HEK293 (cell line): ENCODE measurements around the gene MED10.
A peak's percentile ranks its signal among the peaks of the same experiment; 100 is the strongest.

ENCODE experiments used
- CTCF ChIA-PET: fragments of 350-600 bp; formaldehyde crosslinking; extraction: SDS; loops from one replicate; lab custom pipeline; 2021; ENCODE audit warnings: antibody characterized with exemption; lab: Yijun Ruan, JAX
- POLR2A ChIA-PET: fragments of 300-600 bp; formaldehyde crosslinking; extraction: SDS; loops from one replicate; lab custom pipeline; 2020; ENCODE audit warnings: antibody characterized with exemption, inconsistent platforms; lab: Yijun Ruan, JAX
- H3K27ac ChIP-seq: fragments of 200-500 bp; sonication (Bioruptor generic); 2 replicates; pipeline ENCODE4 v1.5.1; 2014; ENCODE audit warnings: low read depth, low read length, control low read depth, inconsistent platforms; ENCODE audit errors: extremely low read depth
- H3K36me3 ChIP-seq, 2 experiments: fragments of 200-500 bp in 1 of 2; sonication (Bioruptor generic) in 1 of 2; 1 replicate in 1 of 2; 2 replicates in 1 of 2; pipeline ENCODE4 v1.5.1; 2014 to 2017; ENCODE audit warnings: inconsistent platforms in 2 of 2, low read length in 2 of 2; ENCODE audit not compliant: control insufficient read depth in 2 of 2, insufficient read depth in 1 of 2
- H3K4me1 ChIP-seq: fragments of 200-500 bp; sonication (Bioruptor generic); 2 replicates; pipeline ENCODE4 v1.5.1; 2014; ENCODE audit warnings: mild to moderate bottlenecking, low read length, inconsistent platforms; ENCODE audit not compliant: control insufficient read depth, insufficient read depth
- H3K4me3 ChIP-seq: 2 replicates; pipeline ENCODE4 v1.5.1; 2011; ENCODE audit warnings: low read depth, mild to moderate bottlenecking, control low read depth, low read length, moderate library complexity
- H3K9me3 ChIP-seq: fragments of 200-500 bp; sonication (Bioruptor generic); 2 replicates; pipeline ENCODE4 v1.5.1; 2014; ENCODE audit warnings: low read depth, low read length, inconsistent platforms; ENCODE audit not compliant: control insufficient read depth, insufficient read depth
- BCL11B ChIP-seq: fragments of 450-650 bp; formaldehyde crosslinking; IDR thresholded peaks from 2 replicates; pipeline ENCODE4 v1.5.1; 2016; ENCODE audit warnings: low read depth, missing biosample characterization, missing genetic modification characterization
- KLF1 ChIP-seq: fragments of 450-650 bp; formaldehyde crosslinking; IDR thresholded peaks from 2 replicates; pipeline ENCODE4 v1.5.1; 2016; ENCODE audit warnings: missing biosample characterization, missing genetic modification characterization
- MEIS1 ChIP-seq: sonication (generic); formaldehyde crosslinking; IDR thresholded peaks from 2 replicates; pipeline ENCODE4 v1.8.1; 2022; ENCODE audit warnings: missing genetic modification reagents, mild to moderate bottlenecking, borderline replicate concordance
- PBX3 ChIP-seq: sonication (generic); formaldehyde crosslinking; IDR thresholded peaks from 2 replicates; pipeline ENCODE4 v1.8.1; 2022; ENCODE audit warnings: mild to moderate bottlenecking, moderate library complexity, missing genetic modification reagents
- PRDM10 ChIP-seq: fragments of 450-650 bp; formaldehyde crosslinking; IDR thresholded peaks from 2 replicates; pipeline ENCODE4 v1.5.1; 2016; ENCODE audit warnings: missing biosample characterization, missing genetic modification characterization
- SP7 ChIP-seq: fragments of 450-650 bp; formaldehyde crosslinking; IDR thresholded peaks from 2 replicates; pipeline ENCODE4 v1.5.1; 2016; ENCODE audit warnings: missing biosample characterization, missing genetic modification characterization
- ZFP3 ChIP-seq: fragments of 450-650 bp; formaldehyde crosslinking; IDR thresholded peaks from 2 replicates; pipeline ENCODE4 v1.5.1; 2016; ENCODE audit warnings: low read depth, missing biosample characterization, missing genetic modification characterization
- ZNF114 ChIP-seq: fragments of 450-650 bp; formaldehyde crosslinking; IDR thresholded peaks from 2 replicates; pipeline ENCODE4 v1.5.0; 2017; ENCODE audit warnings: missing biosample characterization, missing genetic modification characterization
- ZNF121 ChIP-seq: fragments of 450-650 bp; formaldehyde crosslinking; IDR thresholded peaks from 2 replicates; pipeline ENCODE4 v1.5.1; 2016; ENCODE audit warnings: missing biosample characterization, missing genetic modification characterization
- ZNF155 ChIP-seq: fragments of 450-650 bp; formaldehyde crosslinking; IDR thresholded peaks from 2 replicates; pipeline ENCODE4 v1.5.1; 2016; ENCODE audit warnings: missing biosample characterization, missing genetic modification characterization
- ZNF16 ChIP-seq: fragments of 450-650 bp; formaldehyde crosslinking; IDR thresholded peaks from 2 replicates; pipeline ENCODE4 v1.5.1; 2016; ENCODE audit warnings: low read depth, missing biosample characterization, missing genetic modification characterization
- ZNF274 ChIP-seq, 2 experiments: fragments of 200-500 bp in 1 of 2; fragments of 450-650 bp in 1 of 2; sonication (Bioruptor generic) in 1 of 2; formaldehyde crosslinking in 1 of 2; IDR thresholded peaks; 2 replicates each; pipeline versions ENCODE4 v1.5.1 to v1.6.1; 2014 to 2016; ENCODE audit warnings: borderline replicate concordance in 1 of 2, inconsistent platforms in 1 of 2, low read length in 1 of 2, missing biosample characterization in 1 of 2, missing genetic modification characterization in 1 of 2
- ZNF600 ChIP-seq: fragments of 450-650 bp; formaldehyde crosslinking; IDR thresholded peaks from 2 replicates; pipeline ENCODE4 v1.5.1; 2016; ENCODE audit warnings: missing biosample characterization, missing genetic modification characterization
- ZNF624 ChIP-seq: fragments of 450-650 bp; formaldehyde crosslinking; IDR thresholded peaks from 2 replicates; pipeline ENCODE4 v1.5.1; 2017; ENCODE audit warnings: missing biosample characterization, missing genetic modification characterization
- ZNF677 ChIP-seq: fragments of 450-650 bp; IDR thresholded peaks from 2 replicates; pipeline ENCODE4 v1.5.0; 2018; ENCODE audit warnings: missing biosample characterization, mild to moderate bottlenecking, missing genetic modification characterization, moderate library complexity
- ZNF768 ChIP-seq: fragments of 450-650 bp; formaldehyde crosslinking; IDR thresholded peaks from 2 replicates; pipeline ENCODE4 v1.5.1; 2018; ENCODE audit warnings: missing biosample characterization, mild to moderate bottlenecking, missing genetic modification characterization
- ZSCAN16 ChIP-seq: fragments of 450-650 bp; formaldehyde crosslinking; IDR thresholded peaks from 2 replicates; pipeline ENCODE4 v1.5.1; 2016; ENCODE audit warnings: missing biosample characterization, missing genetic modification characterization
- TF ChIP-seq, protein P1 (sequence below): fragments of 450-650 bp; formaldehyde crosslinking; IDR thresholded peaks from 2 replicates; pipeline ENCODE4 v1.5.1; 2016; ENCODE audit warnings: missing biosample characterization, missing genetic modification characterization

MED10 gene

GRCh38 chr5:6407558-6408259 lies 29.4 kb upstream of the MED10 start:
- H3K27ac ChIP-seq: no peak overlapping the region
- no peak overlapping the region for H3K4me3 ChIP-seq
- H3K9me3 ChIP-seq: no peaks in the 10 kb centered on the region
- H3K4me1 ChIP-seq: peaks cover 4% of the 10 kb centered on the region; the same call in 1 of the 2 replicates
- no peak for TF ChIP-seq ZNF114
- no peak for TF ChIP-seq ZNF677 (tag by site-specific recombination)
- TF ChIP-seq KLF1 (tag by site-specific recombination): no peak
- no peak for TF ChIP-seq ZNF600 (tag by site-specific recombination)
- TF ChIP-seq ZFP3: no peak
- TF ChIP-seq ZNF624 (tag by site-specific recombination): no peak
- no peak for TF ChIP-seq ZNF768
- TF ChIP-seq ZNF121: no peak
- TF ChIP-seq, protein P1, sequence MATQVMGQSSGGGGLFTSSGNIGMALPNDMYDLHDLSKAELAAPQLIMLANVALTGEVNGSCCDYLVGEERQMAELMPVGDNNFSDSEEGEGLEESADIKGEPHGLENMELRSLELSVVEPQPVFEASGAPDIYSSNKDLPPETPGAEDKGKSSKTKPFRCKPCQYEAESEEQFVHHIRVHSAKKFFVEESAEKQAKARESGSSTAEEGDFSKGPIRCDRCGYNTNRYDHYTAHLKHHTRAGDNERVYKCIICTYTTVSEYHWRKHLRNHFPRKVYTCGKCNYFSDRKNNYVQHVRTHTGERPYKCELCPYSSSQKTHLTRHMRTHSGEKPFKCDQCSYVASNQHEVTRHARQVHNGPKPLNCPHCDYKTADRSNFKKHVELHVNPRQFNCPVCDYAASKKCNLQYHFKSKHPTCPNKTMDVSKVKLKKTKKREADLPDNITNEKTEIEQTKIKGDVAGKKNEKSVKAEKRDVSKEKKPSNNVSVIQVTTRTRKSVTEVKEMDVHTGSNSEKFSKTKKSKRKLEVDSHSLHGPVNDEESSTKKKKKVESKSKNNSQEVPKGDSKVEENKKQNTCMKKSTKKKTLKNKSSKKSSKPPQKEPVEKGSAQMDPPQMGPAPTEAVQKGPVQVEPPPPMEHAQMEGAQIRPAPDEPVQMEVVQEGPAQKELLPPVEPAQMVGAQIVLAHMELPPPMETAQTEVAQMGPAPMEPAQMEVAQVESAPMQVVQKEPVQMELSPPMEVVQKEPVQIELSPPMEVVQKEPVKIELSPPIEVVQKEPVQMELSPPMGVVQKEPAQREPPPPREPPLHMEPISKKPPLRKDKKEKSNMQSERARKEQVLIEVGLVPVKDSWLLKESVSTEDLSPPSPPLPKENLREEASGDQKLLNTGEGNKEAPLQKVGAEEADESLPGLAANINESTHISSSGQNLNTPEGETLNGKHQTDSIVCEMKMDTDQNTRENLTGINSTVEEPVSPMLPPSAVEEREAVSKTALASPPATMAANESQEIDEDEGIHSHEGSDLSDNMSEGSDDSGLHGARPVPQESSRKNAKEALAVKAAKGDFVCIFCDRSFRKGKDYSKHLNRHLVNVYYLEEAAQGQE (tag by site-specific recombination): peak; percentile 73
- no peak for TF ChIP-seq MEIS1
- no peak for TF ChIP-seq PRDM10
- no peak for TF ChIP-seq ZNF274 (IDR thresholded peaks at IDR 0.05; ENCODE audit: low read length)
- no peak for TF ChIP-seq ZNF274 (tag by site-specific recombination; IDR thresholded peaks at IDR 0.05; ENCODE audit: borderline replicate concordance)
- TF ChIP-seq SP7 (tag by site-specific recombination): peak; percentile 61
- no peak for TF ChIP-seq ZNF16 (tag by site-specific recombination)
- TF ChIP-seq PBX3 (CRISPR knock-in tag): no peak
- TF ChIP-seq ZNF155 (tag by site-specific recombination): no peak
- no peak for TF ChIP-seq ZSCAN16 (tag by site-specific recombination)
- no peak for TF ChIP-seq BCL11B (tag by site-specific recombination)
- CTCF ChIA-PET: interaction anchor here (1.0 kb wide), 1 partner anchor 65 kb away, joined by 3 read pairs; no protein-coding TSS in a partner anchor
- POLR2A ChIA-PET: interaction anchor here (1.2 to 1.7 kb wide), 2 partner anchors 11 to 29 kb away, joined by 3 to 5 read pairs; partner anchors contain the start of gene MED10
- no peaks in the 10 kb centered on the region for H3K36me3 ChIP-seq
